Measurements from ENCODE around the gene PLEKHN1.

PLEKHN1 gene

GRCh38 chr1:980137-980571, 13.9 kb downstream of the PLEKHN1 start:
- no peak for DNase-seq (ENCODE audit: extremely low spot score)
- CTCF ChIA-PET = interaction anchor here (0.9 kb wide), 1 partner anchor 12 kb away, joined by 3 read pairs; no protein-coding TSS in a partner anchor
- TF ChIP-seq BHLHE40 (IDR thresholded peaks at IDR 0.05; ENCODE audit: borderline replicate concordance) (no peak), CTBP1 (IDR thresholded peaks at IDR 0.05; ENCODE audit: borderline replicate concordance) (no peak), ZNF384 (IDR thresholded peaks at IDR 0.05) (no peak), L3MBTL2 (conservative IDR thresholded peaks at IDR 0.05) (no peak), SP1 (IDR thresholded peaks at IDR 0.05) (no peak), NFRKB (IDR thresholded peaks at IDR 0.05) (no peak), PKNOX1 (IDR thresholded peaks at IDR 0.05) (no peak), FOXK2 (IDR thresholded peaks at IDR 0.05) (no peak), SUZ12 (IDR thresholded peaks at IDR 0.05) (no peak), TARDBP (IDR thresholded peaks at IDR 0.05) (no peak), ARNT (IDR thresholded peaks at IDR 0.05) (no peak)
- POLR2A ChIA-PET = interaction anchor here (0.7 to 3.1 kb wide), 6 partner anchors 12 to 22 kb away, joined by 3 to 14 read pairs (median 4); partner anchors contain the start of gene HES4

GRCh38 chr1:980602-981395, 14.5 kb downstream of the PLEKHN1 start:
- ChIA-PET CTCF (interaction anchor here (0.9 kb wide), 1 partner anchor 13 kb away, joined by 3 read pairs; no protein-coding TSS in a partner anchor), POLR2A (interaction anchor here (1.3 to 3.1 kb wide), 6 partner anchors 13 to 86 kb away, joined by 3 to 14 read pairs (median 4); partner anchors contain the start of gene HES4)
- TF ChIP-seq HDGF (IDR thresholded peaks at IDR 0.05; ENCODE audit: borderline replicate concordance) (no peak), ELF4 (IDR thresholded peaks at IDR 0.05) (no peak), ARNT (IDR thresholded peaks at IDR 0.05) (no peak), FOXA1 (IDR thresholded peaks at IDR 0.05) (no peak), BHLHE40 (IDR thresholded peaks at IDR 0.05; ENCODE audit: borderline replicate concordance) (no peak)
- DNase-seq (ENCODE audit: extremely low spot score) = no peak

- ChIA-PET CTCF (interaction anchor here (4.2 kb wide), 1 partner anchor 83 kb away, joined by 22 read pairs; no protein-coding TSS in a partner anchor), POLR2A (interaction anchor here (1.3 to 3.1 kb wide), 6 partner anchors 13 to 85 kb away, joined by 3 to 14 read pairs (median 4); partner anchors contain the start of gene HES4)
- TF ChIP-seq HDGF (IDR thresholded peaks at IDR 0.05; ENCODE audit: borderline replicate concordance) = no peak
- TF ChIP-seq ZNF384 (IDR thresholded peaks at IDR 0.05) = no peak
- no peak for TF ChIP-seq BHLHE40 (IDR thresholded peaks at IDR 0.05; ENCODE audit: borderline replicate concordance)
- no peak for DNase-seq (ENCODE audit: extremely low spot score)
Observed at GRCh38 chr1:981491-981954, 15.2 kb downstream of the PLEKHN1 start.

- POLR2A ChIA-PET = interaction anchor here (1.2 to 3.1 kb wide), 6 partner anchors 13 to 84 kb away, joined by 3 to 14 read pairs (median 4); partner anchors contain the start of gene HES4
- CTCF ChIA-PET = interaction anchor here (4.2 kb wide), 1 partner anchor 82 kb away, joined by 22 read pairs; no protein-coding TSS in a partner anchor
- TF ChIP-seq NFRKB (IDR thresholded peaks at IDR 0.05) (no peak), LEF1 (IDR thresholded peaks at IDR 0.05; ENCODE audit: borderline replicate concordance) (no peak), FOXA1 (IDR thresholded peaks at IDR 0.05) (no peak), BHLHE40 (IDR thresholded peaks at IDR 0.05; ENCODE audit: borderline replicate concordance) (no peak), ELF4 (IDR thresholded peaks at IDR 0.05) (no peak), L3MBTL2 (conservative IDR thresholded peaks at IDR 0.05) (no peak), FOXM1 (IDR thresholded peaks at IDR 0.05; ENCODE audit: borderline replicate concordance) (no peak), SUZ12 (IDR thresholded peaks at IDR 0.05) (no peak), SP1 (IDR thresholded peaks at IDR 0.05) (no peak), CTBP1 (IDR thresholded peaks at IDR 0.05; ENCODE audit: borderline replicate concordance) (no peak), ARNT (IDR thresholded peaks at IDR 0.05) (no peak), HDGF (IDR thresholded peaks at IDR 0.05; ENCODE audit: borderline replicate concordance) (no peak), FOXK2 (IDR thresholded peaks at IDR 0.05) (no peak), TARDBP (IDR thresholded peaks at IDR 0.05) (no peak), ZNF384 (IDR thresholded peaks at IDR 0.05) (no peak), PKNOX1 (IDR thresholded peaks at IDR 0.05) (no peak)
- no peak for DNase-seq (ENCODE audit: extremely low spot score)
Observed at GRCh38 chr1:981955-982558, 15.8 kb downstream of the PLEKHN1 start, which contains the start of gene PERM1. TSS of gene PERM1 (minus strand) at chr1:982093. CDS start at chr1:981029, 1,064 bp downstream.

GRCh38 chr1:982765-983436, 16.6 kb downstream of the PLEKHN1 start:
- CTCF ChIA-PET = interaction anchor here (1.1 to 4.2 kb wide), 2 partner anchors 9 to 81 kb away, joined by 3 to 22 read pairs; no protein-coding TSS in a partner anchor
- POLR2A ChIA-PET = interaction anchor here (1.0 to 3.1 kb wide), 6 partner anchors 14 to 81 kb away, joined by 3 to 14 read pairs (median 4); partner anchors contain the start of genes HES4 and NOC2L
- DNase-seq (ENCODE audit: extremely low spot score) = no peak
- TF ChIP-seq TARDBP (IDR thresholded peaks at IDR 0.05) = no peak
- TF ChIP-seq NFRKB (IDR thresholded peaks at IDR 0.05) = no peak
- no peak for TF ChIP-seq L3MBTL2 (conservative IDR thresholded peaks at IDR 0.05)
- no peak for TF ChIP-seq LEF1 (IDR thresholded peaks at IDR 0.05; ENCODE audit: borderline replicate concordance)
- TF ChIP-seq ELF4 (IDR thresholded peaks at IDR 0.05) = no peak
- no peak for TF ChIP-seq SP1 (IDR thresholded peaks at IDR 0.05)
- no peak for TF ChIP-seq HDGF (IDR thresholded peaks at IDR 0.05; ENCODE audit: borderline replicate concordance)
- no peak for TF ChIP-seq FOXM1 (IDR thresholded peaks at IDR 0.05; ENCODE audit: borderline replicate concordance)
- TF ChIP-seq FOXK2 (IDR thresholded peaks at IDR 0.05) = no peak
- no peak for TF ChIP-seq ARNT (IDR thresholded peaks at IDR 0.05)
- TF ChIP-seq ZNF384 (IDR thresholded peaks at IDR 0.05) = no peak
- TF ChIP-seq PKNOX1 (IDR thresholded peaks at IDR 0.05) = no peak
- TF ChIP-seq CTBP1 (IDR thresholded peaks at IDR 0.05; ENCODE audit: borderline replicate concordance) = no peak
- TF ChIP-seq SUZ12 (IDR thresholded peaks at IDR 0.05) = no peak
- TF ChIP-seq BHLHE40 (IDR thresholded peaks at IDR 0.05; ENCODE audit: borderline replicate concordance) = no peak
- TF ChIP-seq FOXA1 (IDR thresholded peaks at IDR 0.05) = no peak

Data from HEK293T (cell line).